GM19372 (cell line): Measurements from ENCODE around the gene PLCB1.

ENCODE experiments used
- ATAC-seq: cut with Tn5 transposase; IDR thresholded peaks from one replicate; pipeline ENCODE4 v1.9.1; 2021; ENCODE audit warnings: mild to moderate bottlenecking, low read depth, moderate library complexity; ENCODE audit not compliant: unreplicated experiment

PLCB1 gene

DNA sequence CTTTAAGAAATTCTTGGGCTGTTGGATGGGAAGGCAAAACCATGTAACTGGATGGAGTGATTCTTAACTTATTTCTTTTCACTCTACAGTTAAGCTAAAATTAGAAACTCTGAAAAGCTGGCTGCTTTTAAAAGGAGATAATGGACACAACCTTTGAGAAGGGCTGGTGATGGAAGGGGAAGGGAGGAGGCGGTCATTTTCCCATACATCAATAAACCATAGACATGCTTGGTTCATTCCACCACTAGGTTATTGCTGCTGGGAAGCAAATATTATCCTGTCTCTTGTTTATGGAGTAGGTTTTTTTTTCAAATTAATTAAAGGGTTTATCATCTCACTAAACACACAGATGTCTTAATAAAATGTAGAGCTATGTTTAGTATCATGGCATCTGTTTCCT, 76.2 kb downstream of the PLCB1 start:
- ATAC-seq = no peak

DNA sequence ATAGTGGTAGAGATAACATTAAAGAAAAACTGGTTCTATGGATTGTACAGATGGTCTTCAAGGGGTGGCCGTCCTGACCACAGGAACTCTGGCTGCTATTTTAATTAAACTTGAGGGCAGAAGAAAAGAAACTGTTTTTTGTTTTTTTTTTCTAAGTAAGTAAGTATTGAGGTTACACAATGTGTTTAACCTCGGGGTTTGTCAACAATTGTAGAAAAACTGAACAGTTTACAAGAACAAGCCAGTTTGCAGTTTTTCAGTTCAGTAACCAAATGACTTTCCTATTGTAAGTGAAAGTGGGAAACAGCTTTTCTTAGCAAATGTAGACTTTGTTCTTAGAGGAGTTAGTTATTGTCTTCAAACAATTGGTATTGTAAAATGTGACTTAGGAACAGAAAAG, 77.0 kb downstream of the PLCB1 start:
- ATAC-seq = no peak

DNA sequence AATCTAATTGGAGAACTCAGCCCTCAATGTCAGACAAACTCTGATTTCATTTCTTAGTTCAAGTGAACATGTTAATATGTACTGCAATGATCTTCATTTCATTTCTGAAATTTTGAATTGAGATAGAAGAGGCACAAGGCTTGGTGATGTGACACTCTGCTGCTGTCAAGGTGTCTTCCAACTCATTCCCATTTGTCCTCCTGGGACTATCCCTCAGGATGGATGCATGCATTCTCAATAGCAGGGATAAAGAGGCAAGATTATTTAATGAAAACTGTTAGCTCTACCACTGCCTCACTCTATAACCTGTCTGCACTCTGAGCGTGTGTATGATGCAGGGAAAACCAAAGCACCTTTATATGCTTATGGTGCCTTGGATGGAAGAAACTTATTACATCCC, 78.7 kb downstream of the PLCB1 start:
- ATAC-seq = no peak

DNA sequence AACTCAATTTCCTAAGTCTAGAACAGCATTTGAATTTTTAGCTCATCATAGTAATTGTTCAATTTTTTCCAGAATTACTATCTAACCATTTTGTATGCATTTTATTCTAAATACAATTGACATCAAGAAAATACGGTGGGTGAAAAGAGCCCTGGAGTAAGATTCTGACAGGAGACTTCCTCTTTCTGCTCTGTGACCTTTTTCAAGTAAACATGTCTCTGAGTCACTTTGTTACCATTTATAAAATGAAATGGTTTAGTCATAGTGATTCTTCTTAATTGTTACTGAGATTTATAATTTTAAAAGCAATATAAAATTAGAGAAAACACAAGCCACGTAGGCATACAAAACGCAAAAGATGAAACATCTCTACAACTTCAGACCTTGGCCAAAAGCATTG, 80.2 kb downstream of the PLCB1 start:
- ATAC-seq = no peak

DNA sequence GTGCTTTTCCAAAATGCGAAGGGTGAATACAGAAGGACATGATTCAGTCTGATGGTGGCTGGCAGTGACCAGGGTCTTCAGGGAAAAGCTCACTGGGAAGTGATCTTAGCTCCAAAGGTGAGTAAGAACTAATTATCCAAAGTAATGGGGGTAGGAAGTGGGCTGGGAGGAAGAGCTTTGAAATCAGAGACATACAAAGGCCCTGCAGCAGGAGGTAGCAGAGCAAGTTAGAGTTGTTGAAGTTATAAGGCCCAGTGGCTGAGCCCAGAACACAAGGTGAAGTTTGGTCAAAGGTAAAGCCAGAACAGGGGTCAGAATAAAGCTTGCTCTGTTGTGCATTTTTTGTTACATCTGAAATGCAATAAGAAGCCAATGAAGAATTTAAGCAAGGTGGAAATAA, 81.2 kb downstream of the PLCB1 start:
- no peak for ATAC-seq

DNA sequence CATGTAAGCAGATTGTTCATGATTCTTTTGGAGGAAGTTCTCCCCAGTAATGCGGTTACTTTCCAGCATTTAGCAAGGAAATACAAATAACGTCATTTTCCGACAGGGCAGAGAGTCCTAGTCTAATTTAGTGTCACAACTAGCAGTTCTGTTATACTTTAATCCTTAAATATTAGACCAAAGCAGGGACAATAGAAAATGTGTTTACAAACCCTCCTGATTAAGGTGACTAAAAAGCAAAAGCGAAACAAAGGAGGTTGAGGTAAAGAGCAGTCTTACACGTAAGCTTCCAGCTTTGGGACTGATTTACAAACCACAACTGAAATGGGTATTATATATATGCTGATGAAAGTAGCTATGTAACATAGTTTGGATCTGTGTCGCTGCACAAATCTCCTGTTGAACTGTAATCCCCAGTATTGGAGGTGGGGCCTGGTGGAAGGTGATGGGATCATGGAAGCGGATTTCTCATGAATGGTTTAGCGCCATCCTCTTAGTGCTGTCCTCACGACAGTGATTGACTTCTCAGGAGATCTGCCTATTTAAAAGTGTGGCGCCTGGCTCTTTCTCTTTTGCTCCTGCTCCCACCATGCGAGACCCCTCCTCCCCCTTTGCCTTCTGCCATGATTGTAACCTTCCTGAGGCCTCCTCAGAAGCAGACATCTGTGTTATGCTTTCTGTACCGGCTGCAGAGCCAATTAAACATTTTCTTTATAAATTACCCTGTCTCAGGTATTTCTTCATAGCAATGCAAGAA, 81.9 kb downstream of the PLCB1 start:
- ATAC-seq = peak; percentile 76

DNA sequence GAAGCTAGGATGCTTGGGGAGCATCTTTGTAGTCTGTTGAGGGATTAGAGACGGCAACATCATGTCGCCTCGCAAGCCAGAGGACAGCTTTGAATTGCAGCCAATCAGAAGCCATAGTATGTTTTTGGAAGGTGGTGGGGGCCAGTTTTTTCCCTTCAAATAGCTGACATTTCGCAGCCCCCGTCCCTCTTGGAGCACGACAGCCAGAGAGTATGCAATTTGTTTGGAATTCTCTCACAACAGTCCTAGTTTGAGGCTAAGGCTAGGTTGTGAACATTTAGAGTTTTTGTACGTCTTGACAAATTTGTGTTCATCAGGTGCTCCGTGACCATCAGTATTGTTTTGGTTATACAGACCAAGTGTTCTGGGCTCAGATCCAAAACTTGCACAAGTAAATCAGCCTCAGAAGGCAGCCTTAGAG, 83.3 kb downstream of the PLCB1 start:
- no peak for ATAC-seq

DNA sequence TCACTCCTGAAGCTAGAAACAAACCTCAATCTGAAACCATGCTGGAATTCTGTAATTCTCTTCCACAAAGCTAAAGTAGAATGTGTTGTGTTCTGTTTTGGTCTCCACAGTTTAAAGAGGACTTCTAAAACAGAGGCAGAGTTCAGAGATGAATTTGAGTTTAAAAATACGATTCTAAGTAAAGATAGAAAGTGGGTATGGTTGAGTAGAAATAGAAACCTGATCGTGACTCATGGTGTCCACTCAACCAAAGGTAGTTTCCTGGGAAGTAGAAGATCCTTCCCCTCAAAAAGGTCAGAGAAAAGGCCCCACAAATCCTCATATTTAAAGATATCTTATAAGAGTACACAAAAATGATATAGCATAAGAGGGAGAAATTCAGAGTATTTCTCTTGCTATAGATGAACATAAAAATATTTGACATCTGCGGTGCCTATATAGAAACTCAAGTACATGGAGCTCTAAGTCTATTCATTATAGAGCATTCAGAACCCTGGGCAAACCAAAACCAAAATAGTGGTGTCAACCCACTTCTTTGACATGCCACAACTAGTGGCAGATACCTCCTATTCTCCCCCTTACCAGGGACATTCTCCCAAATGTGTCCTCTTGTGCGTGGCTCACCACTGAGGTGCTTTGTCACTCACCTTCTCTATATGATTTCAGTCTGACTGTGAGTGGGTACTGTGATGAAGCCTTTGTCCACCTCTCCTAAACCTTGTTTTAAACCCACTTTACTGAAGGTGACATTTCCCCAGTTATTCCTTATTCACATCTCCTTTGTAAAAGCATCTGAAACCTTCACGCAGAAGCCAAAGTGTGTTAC, 84.5 kb downstream of the PLCB1 start:
- ATAC-seq = no peak

DNA sequence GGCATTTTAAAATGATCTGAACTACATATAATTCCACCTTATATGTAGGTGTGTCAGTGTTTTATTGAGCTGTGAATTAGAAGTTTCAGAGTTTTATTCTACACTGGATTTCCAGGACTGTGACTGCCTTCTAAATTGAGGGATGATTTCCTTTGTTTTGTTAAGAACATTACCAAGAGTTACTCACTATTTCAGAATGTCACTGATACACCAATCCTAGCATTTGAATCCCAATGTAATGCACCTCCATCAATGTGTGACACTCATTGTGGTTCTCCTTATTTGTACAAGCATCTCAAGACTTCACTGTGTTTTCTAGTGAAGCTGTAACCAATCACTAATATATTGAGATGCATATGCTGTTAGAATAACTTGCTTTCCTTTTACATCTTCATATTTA, 86.8 kb downstream of the PLCB1 start:
- ATAC-seq = no peak

DNA sequence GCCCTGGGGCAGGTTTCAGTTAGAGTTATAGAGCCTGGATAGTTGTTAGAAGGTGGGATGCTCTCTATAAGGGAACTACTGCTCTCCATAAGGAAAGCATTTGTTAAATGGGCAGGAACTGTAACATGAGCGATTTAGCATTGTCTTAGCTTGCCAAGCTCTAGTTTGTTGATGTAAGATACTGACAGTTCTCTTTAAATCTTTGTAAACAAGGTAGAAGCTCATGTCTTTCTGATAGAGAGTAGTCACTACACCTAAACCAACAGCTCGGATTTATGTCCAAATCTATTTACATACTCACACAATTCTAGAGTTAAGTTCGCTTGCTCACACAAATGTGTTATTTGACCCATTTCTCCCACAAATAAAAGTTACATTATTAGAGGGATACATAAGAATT, 87.3 kb downstream of the PLCB1 start:
- no peak for ATAC-seq

DNA sequence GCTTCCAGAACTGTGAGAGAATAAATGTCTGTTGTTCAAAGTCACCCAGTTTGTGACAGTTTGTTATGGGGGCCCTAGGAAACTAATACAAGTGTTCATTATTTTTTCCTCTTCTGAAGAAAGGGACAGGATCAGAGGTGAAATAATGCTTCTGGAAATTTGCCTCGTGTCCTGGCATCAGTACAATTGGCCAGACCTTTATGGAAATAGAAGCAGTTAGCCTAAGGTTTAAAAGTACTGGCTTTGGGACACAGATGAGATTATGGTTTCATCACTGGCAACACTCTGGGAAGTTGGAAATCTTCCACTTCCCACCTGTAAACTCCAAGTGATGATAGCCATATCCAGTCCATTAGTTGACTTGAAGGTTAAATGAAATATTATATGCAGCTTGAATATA, 88.7 kb downstream of the PLCB1 start:
- ATAC-seq = no peak

DNA sequence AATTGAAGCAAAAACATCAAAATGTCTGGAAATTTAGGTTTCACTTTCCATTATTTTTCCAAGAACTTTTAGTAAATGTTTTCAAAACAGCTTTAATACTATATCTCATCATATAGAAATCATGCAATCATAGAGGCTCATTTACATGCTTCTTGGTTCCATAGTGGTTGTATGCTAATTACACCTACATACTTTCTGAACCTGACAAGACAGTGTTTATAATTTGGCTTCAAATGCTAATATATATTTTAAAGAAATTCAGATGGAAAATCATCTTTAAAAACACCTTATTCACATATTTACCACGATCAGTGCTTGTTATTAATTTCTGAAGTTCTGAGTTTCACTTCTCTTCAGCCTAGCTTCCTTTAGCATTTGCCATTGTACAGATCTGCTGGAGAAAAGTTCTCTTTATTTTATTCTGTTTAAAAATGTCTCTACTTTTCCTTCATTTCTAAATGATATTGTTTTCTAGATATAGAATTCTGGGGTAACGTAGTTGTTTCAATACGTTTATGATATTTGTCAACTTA, 89.9 kb downstream of the PLCB1 start:
- ATAC-seq = peak; percentile 59

DNA sequence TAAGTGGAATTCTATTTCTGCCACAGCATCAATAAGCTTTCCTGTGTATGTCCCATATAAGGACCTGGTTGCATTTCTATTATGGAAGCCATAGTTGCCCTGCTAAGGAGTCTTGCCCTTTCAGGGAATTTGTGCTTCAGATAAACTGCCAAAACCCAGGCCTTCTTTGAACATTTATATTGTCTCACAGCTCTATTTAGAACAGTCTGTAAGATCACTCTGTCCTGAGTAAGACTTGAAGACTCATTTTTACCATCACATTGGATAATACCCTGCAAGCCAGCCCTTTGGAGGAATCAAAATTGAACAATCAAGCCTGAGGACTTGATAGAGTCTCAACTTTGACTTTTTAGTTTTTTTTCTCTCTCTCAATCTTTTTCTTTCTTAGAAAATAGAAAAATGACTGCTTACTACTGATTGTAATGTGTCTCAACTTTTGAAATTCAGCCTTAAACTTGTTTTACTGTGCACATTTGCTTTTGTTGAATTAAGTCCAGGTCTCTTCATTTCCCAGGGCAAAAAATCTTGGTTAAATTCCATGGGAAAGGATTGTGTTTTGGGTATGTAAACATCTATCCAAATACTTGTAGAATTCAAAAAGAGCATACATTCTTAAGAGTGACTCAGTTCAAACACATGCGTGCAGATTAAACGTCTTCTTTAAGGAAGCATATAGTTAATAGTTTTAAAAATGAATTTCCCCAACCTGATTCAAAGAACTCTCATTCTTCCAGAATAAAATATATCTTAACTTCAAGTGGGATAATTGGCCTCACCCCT, 91.2 kb downstream of the PLCB1 start:
- ATAC-seq = no peak

DNA sequence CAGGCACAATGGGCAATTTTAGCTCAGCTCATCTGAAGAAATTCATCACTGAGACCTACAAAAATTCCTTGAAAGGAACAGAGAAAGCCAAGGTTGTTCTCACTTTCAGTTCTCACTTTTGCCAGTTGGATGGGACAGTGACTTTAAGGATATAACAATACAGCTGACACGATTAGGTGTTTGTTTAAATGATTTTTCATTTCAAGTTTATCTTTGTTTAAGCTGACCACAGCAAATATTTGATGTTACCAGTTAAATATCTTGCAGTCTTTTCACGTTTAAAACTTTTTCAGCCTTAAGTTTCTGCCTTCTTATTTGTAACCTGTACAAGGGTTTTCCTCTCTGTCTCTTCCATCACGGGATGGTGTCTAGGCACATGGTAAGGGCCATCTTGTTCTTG, 93.6 kb downstream of the PLCB1 start:
- ATAC-seq = no peak

DNA sequence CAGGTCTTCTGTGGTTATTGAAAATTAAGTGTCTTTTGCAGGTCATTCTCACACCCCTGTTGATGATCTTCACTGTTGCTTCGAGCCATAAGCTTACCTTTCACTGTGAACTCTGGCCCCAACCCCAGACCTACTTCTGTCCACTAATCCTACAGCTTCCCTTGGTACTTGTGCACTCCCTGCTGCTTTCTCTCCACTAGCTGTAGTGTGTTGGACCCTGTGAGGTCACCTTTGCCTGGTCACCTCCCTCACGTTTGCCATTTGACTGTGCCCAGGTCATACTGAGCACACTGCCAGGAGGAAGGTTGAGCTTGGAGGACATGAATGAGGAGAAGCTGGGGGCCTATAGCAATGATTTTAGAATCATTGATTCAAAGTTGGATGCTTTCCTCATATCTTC, 94.0 kb downstream of the PLCB1 start:
- ATAC-seq = no peak

DNA sequence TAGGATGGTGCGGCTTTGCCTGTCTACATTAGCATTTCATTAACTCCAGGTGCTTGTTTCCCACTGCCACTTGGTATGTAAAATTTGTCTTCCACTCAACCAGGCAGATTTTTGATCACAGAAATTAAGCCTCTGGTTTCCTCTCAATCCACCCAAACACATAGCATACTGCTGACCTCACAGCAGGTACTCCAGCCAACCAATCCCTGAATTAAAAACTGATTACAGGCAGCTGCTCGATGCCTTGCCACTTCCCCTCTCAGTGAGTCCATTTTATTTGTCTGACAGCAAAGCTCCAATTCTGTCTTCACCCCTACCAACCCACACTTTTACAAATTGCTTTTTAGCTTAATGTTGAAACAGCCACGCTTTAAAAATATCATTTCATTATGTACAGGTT, 95.2 kb downstream of the PLCB1 start:
- ATAC-seq = no peak

DNA sequence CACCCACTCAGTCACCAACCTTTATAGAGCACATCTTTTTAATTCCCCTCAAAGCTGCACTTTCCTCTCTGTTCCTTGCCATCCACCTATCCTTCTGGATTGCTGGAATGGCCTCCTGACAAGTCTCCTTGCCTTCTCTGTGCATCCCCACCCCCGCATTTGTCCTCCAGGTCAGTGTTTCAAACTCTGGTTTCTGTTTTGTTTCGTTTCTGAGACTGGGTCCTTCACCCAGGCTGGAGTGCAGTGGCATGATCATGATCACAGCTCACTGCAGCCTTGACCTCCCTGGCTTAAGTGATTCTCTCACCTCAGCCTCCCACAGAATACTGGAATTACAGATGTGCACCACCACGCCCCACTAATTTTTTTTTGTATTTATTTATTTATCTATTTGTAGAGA, 96.2 kb downstream of the PLCB1 start:
- ATAC-seq = no peak

DNA sequence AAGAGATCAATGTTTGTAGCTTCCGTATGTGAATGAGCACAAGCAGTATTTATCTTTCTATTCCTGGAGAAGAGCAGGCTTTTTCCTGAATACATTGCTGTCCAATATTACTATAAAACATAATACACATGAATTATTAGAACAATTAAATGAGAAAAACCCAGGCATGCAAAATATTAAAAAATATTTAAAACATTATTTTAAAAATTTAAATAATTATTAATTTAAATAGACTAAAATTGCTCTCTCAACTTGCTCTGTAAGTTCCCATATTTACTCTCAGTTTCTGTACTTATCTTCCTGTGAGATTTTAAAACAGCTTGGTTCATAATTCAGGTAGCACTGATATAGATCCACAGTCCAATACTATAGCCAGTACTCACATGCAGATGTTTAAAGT, 97.0 kb downstream of the PLCB1 start:
- no peak for ATAC-seq

DNA sequence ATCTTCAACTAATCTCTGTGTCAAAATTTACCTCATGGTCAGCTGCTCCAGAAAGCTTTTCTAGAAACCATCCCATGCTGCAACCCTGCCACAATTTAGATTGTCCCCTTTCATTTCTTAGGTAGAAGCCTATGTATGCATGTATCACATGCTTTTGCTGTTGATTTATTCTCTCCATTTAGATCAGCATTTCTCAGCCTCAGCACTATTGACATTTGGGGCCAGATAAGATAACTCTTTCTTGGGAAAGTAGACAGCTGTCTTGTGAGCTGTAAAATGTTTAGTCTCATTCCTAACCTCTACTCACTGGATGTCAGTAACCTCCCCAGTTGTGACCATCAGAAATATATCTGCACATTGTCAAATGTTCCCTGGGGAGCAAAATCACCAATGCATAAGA, 99.0 kb downstream of the PLCB1 start:
- no peak for ATAC-seq

DNA sequence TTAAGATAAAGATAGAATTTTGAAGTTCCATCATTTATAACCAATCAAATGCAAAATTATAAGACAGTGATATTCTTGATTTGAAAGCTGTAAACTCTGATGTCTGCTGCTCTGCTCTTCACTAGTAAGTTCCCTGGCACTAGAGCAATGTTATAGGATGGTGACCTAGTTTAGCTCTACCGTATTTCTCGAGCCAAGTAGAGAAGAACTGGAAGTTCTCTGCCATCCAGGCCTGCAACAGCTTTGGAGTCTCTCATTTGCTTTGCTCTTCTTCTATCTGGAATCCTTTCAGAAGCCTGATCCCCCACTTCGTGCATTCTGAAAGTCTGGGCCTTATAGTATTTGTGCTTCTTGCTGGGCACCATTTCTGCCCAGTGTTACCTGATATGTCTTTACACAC, 100.3 kb downstream of the PLCB1 start:
- no peak for ATAC-seq

DNA sequence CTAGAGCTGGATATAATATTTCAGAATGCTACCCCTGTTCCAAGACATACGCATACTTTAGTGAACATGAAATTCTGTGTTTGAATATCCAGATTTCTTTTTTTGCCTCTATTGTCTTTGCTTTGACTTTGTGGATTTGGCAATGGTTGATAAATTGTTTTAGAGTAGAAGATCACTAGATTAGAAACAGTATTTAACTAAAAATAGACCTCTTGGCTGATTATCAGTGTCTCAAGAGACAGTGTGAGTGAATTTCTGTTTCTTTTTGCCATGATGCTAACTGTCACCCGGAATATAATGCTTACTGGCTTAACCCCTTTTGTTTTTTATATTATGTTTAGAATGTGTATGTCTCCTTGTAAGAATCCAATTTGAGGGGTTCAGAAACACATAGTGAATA, 102.5 kb downstream of the PLCB1 start:
- no peak for ATAC-seq
